Loucy (cell line): ENCODE results near the gene DBX2.

Source experiments
- H2AFZ ChIP-seq: fragments of 200-600 bp; sonication (generic); 2 replicates; pipeline ENCODE4 v1.6.0; 2016; ENCODE audit warnings: antibody characterized with exemption, mild to moderate bottlenecking, low read length, moderate library complexity
- H3F3A ChIP-seq: fragments of 200-600 bp; 2 replicates; pipeline ENCODE4 v1.6.0; 2016; ENCODE audit warnings: antibody characterized with exemption, low read depth, mild to moderate bottlenecking
- H3K27me3 ChIP-seq: fragments of 200-600 bp; sonication (generic); 2 replicates; pipeline ENCODE4 v1.6.1; 2014; ENCODE audit warnings: low read length, mild to moderate bottlenecking; ENCODE audit not compliant: insufficient read depth, poor library complexity, severe bottlenecking
- H3K36me3 ChIP-seq: fragments of 200-600 bp; sonication (generic); 2 replicates; pipeline ENCODE4 v1.6.1; 2016; ENCODE audit warnings: low read length; ENCODE audit not compliant: insufficient read depth
- H3K4me1 ChIP-seq: fragments of 200-600 bp; sonication (generic); 2 replicates; pipeline ENCODE4 v1.5.1; 2014; ENCODE audit warnings: low read length, mild to moderate bottlenecking; ENCODE audit not compliant: insufficient read depth, poor library complexity, severe bottlenecking
- H3K4me2 ChIP-seq: fragments of 200-600 bp; sonication (generic); 2 replicates; pipeline ENCODE4 v1.6.0; 2014; ENCODE audit warnings: antibody characterized with exemption, low read length, low read depth, mild to moderate bottlenecking; ENCODE audit not compliant: poor library complexity, severe bottlenecking
- H3K4me3 ChIP-seq: fragments of 200-600 bp; sonication (generic); 2 replicates; pipeline ENCODE4 v1.5.1; 2014; ENCODE audit warnings: low read length, mild to moderate bottlenecking, mixed read lengths; ENCODE audit not compliant: poor library complexity, severe bottlenecking
- H3K79me2 ChIP-seq: fragments of 200-600 bp; sonication (generic); 2 replicates; pipeline ENCODE4 v1.6.1; 2014; ENCODE audit warnings: low read length; ENCODE audit not compliant: insufficient read depth
- H3K9ac ChIP-seq: fragments of 200-600 bp; sonication (generic); 2 replicates; pipeline ENCODE4 v1.6.0; 2014; ENCODE audit warnings: mild to moderate bottlenecking, low read depth, low read length, moderate library complexity; ENCODE audit not compliant: poor library complexity, severe bottlenecking
- H3K9me2 ChIP-seq: fragments of 200-600 bp; sonication (generic); replicated peaks from 2 replicates; pipeline ENCODE4 v1.6.1; 2016; ENCODE audit warnings: low read depth, low read length, mixed read lengths
- H3K9me3 ChIP-seq: fragments of 200-600 bp; sonication (generic); 2 replicates; pipeline ENCODE4 v1.6.1; 2014; ENCODE audit warnings: mild to moderate bottlenecking, antibody characterized with exemption, low read length, low read depth; ENCODE audit not compliant: insufficient read depth
- H4K20me1 ChIP-seq: fragments of 200-600 bp; sonication (generic); 2 replicates; pipeline ENCODE4 v1.6.0; 2014; ENCODE audit warnings: antibody characterized with exemption, low read length, mild to moderate bottlenecking; ENCODE audit not compliant: insufficient read depth, poor library complexity, severe bottlenecking
- CTCF ChIP-seq: fragments of 200-600 bp; sonication (generic); conservative IDR thresholded peaks from 2 replicates; pipeline ENCODE4 v1.5.1; 2014; ENCODE audit warnings: mild to moderate bottlenecking, antibody characterized with exemption, low read length
- EZH2phosphoT487 ChIP-seq: fragments of 200-600 bp; IDR thresholded peaks from 2 replicates; pipeline ENCODE4 v1.6.1; 2018; ENCODE audit warnings: antibody characterized with exemption, mild to moderate bottlenecking, moderate library complexity, borderline replicate concordance

Gene DBX2

GRCh38 chr12:45076417-45077026 lies 25.6 kb upstream of the DBX2 start:
- H3K9me2 ChIP-seq = 0 out of 2 replicates have a peak, but pooled peaks cover 5% of the 10 kb centered on the region
- TF ChIP-seq EZH2phosphoT487 (no peak), CTCF (no peak)
- no peak overlapping the region for H3K4me3 ChIP-seq
- no peak overlapping the region for H2AFZ ChIP-seq
- H3F3A ChIP-seq = no peaks in the 10 kb centered on the region
- H3K4me1 ChIP-seq = no peaks in the 10 kb centered on the region
- H3K9me3 ChIP-seq = no peaks in the 10 kb centered on the region
- no peaks in the 10 kb centered on the region for H3K79me2 ChIP-seq
- no peak overlapping the region for H3K9ac ChIP-seq
- no peaks in the 10 kb centered on the region for H3K36me3 ChIP-seq
- no peaks in the 10 kb centered on the region for H4K20me1 ChIP-seq
- no peaks in the 10 kb centered on the region for H3K27me3 ChIP-seq
- H3K4me2 ChIP-seq = no peak overlapping the region

- Histone ChIP-seq H3K4me1 (no peaks in the 10 kb centered on the region), H4K20me1 (no peaks in the 10 kb centered on the region), H3K79me2 (no peaks in the 10 kb centered on the region), H3K4me3 (no peak overlapping the region), H2AFZ (no peak overlapping the region), H3K27me3 (no peaks in the 10 kb centered on the region), H3K9ac (no peak overlapping the region), H3F3A (no peaks in the 10 kb centered on the region), H3K36me3 (no peaks in the 10 kb centered on the region), H3K9me2 (0 out of 2 replicates have a peak, but pooled peaks cover 5% of the 10 kb centered on the region), H3K4me2 (no peak overlapping the region), H3K9me3 (no peaks in the 10 kb centered on the region)
- TF ChIP-seq EZH2phosphoT487 = no peak
- no peak for TF ChIP-seq CTCF
These were observed 24.8 kb upstream of the DBX2 start for GRCh38 chr12:45075587-45076282.

- Histone ChIP-seq H3K9me3 (peaks cover 5% of the 10 kb centered on the region; the same call in 1 of the 2 replicates), H3K4me3 (no peak overlapping the region), H3K9me2 (no peaks in the 10 kb centered on the region), H3K36me3 (no peaks in the 10 kb centered on the region), H3K4me2 (no peak overlapping the region), H3K27me3 (no peaks in the 10 kb centered on the region), H4K20me1 (no peaks in the 10 kb centered on the region), H3K4me1 (no peaks in the 10 kb centered on the region), H3K79me2 (no peaks in the 10 kb centered on the region), H3K9ac (no peak overlapping the region), H2AFZ (no peak overlapping the region), H3F3A (no peaks in the 10 kb centered on the region)
- TF ChIP-seq CTCF (no peak), EZH2phosphoT487 (no peak)
These were observed 14.3 kb upstream of the DBX2 start for GRCh38 chr12:45065125-45065626.
